Neuronal stem cell (in vitro differentiated cells): ENCODE data around the gene TNIK.
"Not testable (repeated sequence)": the region's sequence is repeated elsewhere in the genome, so short reads cannot be mapped to it uniquely, and the experiment has no call there.

Experiments
- DNase-seq: peaks from one replicate; pipeline ENCODE4 v3.0.0-alpha.2; 2013; ENCODE audit warnings: low spot score
- H2AFZ ChIP-seq: one replicate; pipeline ENCODE4 v1.6.1; 2013; ENCODE audit warnings: mild to moderate bottlenecking, low read length, inconsistent platforms
- H2AK5ac ChIP-seq: 2 replicates; pipeline ENCODE4 v1.6.1; 2013; ENCODE audit warnings: low read depth, mild to moderate bottlenecking, inconsistent platforms, low read length, moderate library complexity, mixed read lengths
- H2BK120ac ChIP-seq: 2 replicates; pipeline ENCODE4 v1.6.1; 2013; ENCODE audit warnings: low read depth, mild to moderate bottlenecking, inconsistent platforms, low read length, moderate library complexity, mixed read lengths
- H2BK12ac ChIP-seq: one replicate; pipeline ENCODE4 v1.6.1; 2013; ENCODE audit warnings: low read length, inconsistent platforms
- H2BK15ac ChIP-seq: 2 replicates; pipeline ENCODE4 v1.6.1; 2013; ENCODE audit warnings: mild to moderate bottlenecking, low read length, inconsistent platforms, mixed read lengths
- H2BK5ac ChIP-seq: one replicate; pipeline ENCODE4 v1.6.1; 2013; ENCODE audit warnings: inconsistent platforms, mild to moderate bottlenecking, low read length, moderate library complexity
- H3K14ac ChIP-seq: one replicate; pipeline ENCODE4 v1.6.1; 2013; ENCODE audit warnings: low read length, inconsistent platforms
- H3K18ac ChIP-seq: 2 replicates; pipeline ENCODE4 v1.6.1; 2013; ENCODE audit warnings: low read length, inconsistent platforms
- H3K23ac ChIP-seq: 2 replicates; pipeline ENCODE4 v1.6.1; 2013; ENCODE audit warnings: low read depth, mild to moderate bottlenecking, mixed read lengths, low read length, inconsistent platforms; ENCODE audit not compliant: poor library complexity
- H3K27ac ChIP-seq: replicated peaks from 3 replicates; pipeline ENCODE4 v1.5.1; 2013; ENCODE audit warnings: low read length, inconsistent platforms
- H3K27me3 ChIP-seq, 3 experiments: 2 replicates each; pipeline ENCODE4 v1.6.1; 2013; ENCODE audit warnings: low read length in 3 of 3, mild to moderate bottlenecking in 2 of 3, inconsistent platforms in 1 of 3, low read depth in 1 of 3, mixed read lengths in 1 of 3, moderate library complexity in 1 of 3; ENCODE audit not compliant: control insufficient read depth in 3 of 3, insufficient read depth in 3 of 3
- H3K36me3 ChIP-seq, 2 donors: replicated peaks in 1 of 2; 2 replicates each; pipeline ENCODE4 v1.6.1; 2013; ENCODE audit warnings: low read length in 2 of 2; ENCODE audit not compliant: control insufficient read depth in 2 of 2, insufficient read depth in 2 of 2
- H3K4ac ChIP-seq: 2 replicates; pipeline ENCODE4 v1.6.1; 2013; ENCODE audit warnings: inconsistent platforms, mild to moderate bottlenecking, low read length, moderate library complexity
- H3K4me1 ChIP-seq, 2 donors: 1 replicate in 1 of 2; 2 replicates in 1 of 2; pipeline ENCODE4 v1.6.1; 2013; ENCODE audit warnings: low read length in 2 of 2, low read depth in 1 of 2; ENCODE audit not compliant: control insufficient read depth in 2 of 2, insufficient read depth in 1 of 2
- H3K4me2 ChIP-seq: one replicate; pipeline ENCODE4 v1.6.1; 2013; ENCODE audit warnings: mild to moderate bottlenecking, low read length, inconsistent platforms; ENCODE audit not compliant: insufficient read depth, poor library complexity, severe bottlenecking
- H3K4me3 ChIP-seq, 2 donors: 2 replicates each; pipeline ENCODE4 v1.5.1; 2013; ENCODE audit warnings: low read length in 2 of 2, mild to moderate bottlenecking in 2 of 2, inconsistent platforms in 1 of 2, moderate library complexity in 1 of 2
- H3K79me1 ChIP-seq: one replicate; pipeline ENCODE4 v1.6.1; 2013; ENCODE audit warnings: low read depth, mild to moderate bottlenecking, inconsistent platforms, low read length, moderate library complexity
- H3K9ac ChIP-seq: one replicate; pipeline ENCODE4 v1.6.1; 2013; ENCODE audit warnings: mild to moderate bottlenecking, low read depth, low read length, inconsistent platforms; ENCODE audit not compliant: poor library complexity
- H3K9me3 ChIP-seq, 2 donors: replicated peaks in 1 of 2; 2 replicates each; pipeline versions ENCODE3 to v1.6.1; 2013; ENCODE audit warnings: low read length in 2 of 2, mild to moderate bottlenecking in 2 of 2, inconsistent platforms in 1 of 2, low read depth in 1 of 2, mixed read lengths in 1 of 2, moderate library complexity in 1 of 2; ENCODE audit not compliant: control insufficient read depth in 2 of 2, insufficient read depth in 1 of 2
- H4K8ac ChIP-seq: one replicate; pipeline ENCODE4 v1.6.1; 2013; ENCODE audit warnings: low read depth, mild to moderate bottlenecking, inconsistent platforms, low read length, moderate library complexity
- H4K91ac ChIP-seq: one replicate; pipeline ENCODE4 v1.6.1; 2013; ENCODE audit warnings: low read length, low read depth, mild to moderate bottlenecking, inconsistent platforms; ENCODE audit not compliant: poor library complexity
- WGBS, 2 donors: extraction: QIAGEN DNeasy Blood & Tissue Kit; methylation state at CpG; one replicate each; pipeline ENCODE4 v1.1.7; 2013; ENCODE audit warnings: missing lambda C conversion rate in 2 of 2, mixed read lengths in 1 of 2; ENCODE audit not compliant: insufficient read length in 2 of 2, insufficient replicate concordance in 1 of 2; ENCODE audit errors: extremely low coverage in 2 of 2; 5-methylcytosine and 5-hydroxymethylcytosine counted together

The TNIK gene

GRCh38 chr3:171305823-171306222 lies 154.4 kb downstream of the TNIK start:
- H3K9me3 ChIP-seq, H3K4me2 ChIP-seq, H3K79me1 ChIP-seq, H2BK12ac ChIP-seq, H3K27me3 ChIP-seq, H3K23ac ChIP-seq, H2BK15ac ChIP-seq, H2BK120ac ChIP-seq, H3K4ac ChIP-seq, H3K4me1 ChIP-seq, H2AK5ac ChIP-seq, H4K8ac ChIP-seq, DNase-seq, H3K36me3 ChIP-seq, H3K18ac ChIP-seq, H3K4me3 ChIP-seq, H2BK5ac ChIP-seq, H2AFZ ChIP-seq, H3K9ac ChIP-seq, H3K14ac ChIP-seq, H3K27ac ChIP-seq, H4K91ac ChIP-seq: not testable (repeated sequence)
- no CpG with 5 or more reads among the region's 3 CpGs for WGBS, 2 donors

GRCh38 chr3:171304498-171304897 lies 155.7 kb downstream of the TNIK start:
- not testable (repeated sequence) for H2BK15ac ChIP-seq, H2AK5ac ChIP-seq, H2BK120ac ChIP-seq, H3K27ac ChIP-seq, H3K36me3 ChIP-seq, H3K4ac ChIP-seq, H4K8ac ChIP-seq, H2BK5ac ChIP-seq, H3K23ac ChIP-seq, H2BK12ac ChIP-seq, H3K4me3 ChIP-seq, H3K4me1 ChIP-seq, DNase-seq, H3K18ac ChIP-seq, H3K27me3 ChIP-seq, H4K91ac ChIP-seq, H3K9ac ChIP-seq, H3K4me2 ChIP-seq, H3K14ac ChIP-seq, H2AFZ ChIP-seq, H3K79me1 ChIP-seq
- no CpG with 5 or more reads among the region's 4 CpGs for WGBS, 2 donors
- peaks cover 0 to 12% of the 10 kb centered on the region in 2 donors for H3K9me3 ChIP-seq

GRCh38 chr3:171304017-171304416 lies 156.2 kb downstream of the TNIK start:
- H3K79me1 ChIP-seq, H2BK120ac ChIP-seq, H3K4me2 ChIP-seq, H3K36me3 ChIP-seq, H4K91ac ChIP-seq, H3K27ac ChIP-seq, H3K23ac ChIP-seq, DNase-seq, H2BK12ac ChIP-seq, H3K4me1 ChIP-seq, H3K9ac ChIP-seq, H3K14ac ChIP-seq, H2BK5ac ChIP-seq, H3K4me3 ChIP-seq, H3K4ac ChIP-seq, H2AFZ ChIP-seq, H2BK15ac ChIP-seq, H4K8ac ChIP-seq, H3K18ac ChIP-seq, H2AK5ac ChIP-seq, H3K27me3 ChIP-seq: not testable (repeated sequence)
- peaks cover 0 to 13% of the 10 kb centered on the region in 2 donors for H3K9me3 ChIP-seq
- whole genome bisulfite sequencing, 2 donors, result no CpG with 5 or more reads among the region's 1 CpG

GRCh38 chr3:171301998-171302397 lies 158.2 kb downstream of the TNIK start:
- no peaks in the 10 kb centered on the region for H3K27me3 ChIP-seq
- no peak overlapping the region for H2AFZ ChIP-seq
- no peak overlapping the region for H4K91ac ChIP-seq
- no peak overlapping the region for H4K8ac ChIP-seq
- no peak overlapping the region for H3K4me3 ChIP-seq
- H3K36me3 ChIP-seq, result no peaks in the 10 kb centered on the region
- H3K23ac ChIP-seq, result no peak overlapping the region
- H3K79me1 ChIP-seq, result no peaks in the 10 kb centered on the region
- no peak overlapping the region for H2BK120ac ChIP-seq
- peaks cover 0 to 5% of the 10 kb centered on the region in 2 donors for H3K4me1 ChIP-seq
- H2AK5ac ChIP-seq, result no peak overlapping the region
- H2BK12ac ChIP-seq, result no peak overlapping the region
- no peak overlapping the region for H3K9ac ChIP-seq
- peaks cover 0 to 3% of the 10 kb centered on the region in 2 donors for H3K9me3 ChIP-seq
- no peak overlapping the region for H3K14ac ChIP-seq
- no peak overlapping the region for H2BK15ac ChIP-seq
- no peak overlapping the region for H3K18ac ChIP-seq
- no peak overlapping the region for H3K4me2 ChIP-seq
- DNase-seq, result no peak
- H2BK5ac ChIP-seq, result no peak overlapping the region
- WGBS, 2 donors, result no CpG with 5 or more reads among the region's 1 CpG
- H3K4ac ChIP-seq, result no peak overlapping the region
- H3K27ac ChIP-seq, result no peak overlapping the region
